Inflammatory macrophage treated with lipopolysaccharide for 1 hour (primary cell): ENCODE results near the gene PLXDC2.

Experiments used
- DNase-seq, 2 donors: peaks; one replicate each; pipeline ENCODE4 v3.0.0-alpha.2; 2020 to 2022

The PLXDC2 gene

GRCh38 chr10:19817231-19817933 lies 1.1 kb downstream of the PLXDC2 start:
- DNase-seq, result peak; percentile 42 to 66

DNA sequence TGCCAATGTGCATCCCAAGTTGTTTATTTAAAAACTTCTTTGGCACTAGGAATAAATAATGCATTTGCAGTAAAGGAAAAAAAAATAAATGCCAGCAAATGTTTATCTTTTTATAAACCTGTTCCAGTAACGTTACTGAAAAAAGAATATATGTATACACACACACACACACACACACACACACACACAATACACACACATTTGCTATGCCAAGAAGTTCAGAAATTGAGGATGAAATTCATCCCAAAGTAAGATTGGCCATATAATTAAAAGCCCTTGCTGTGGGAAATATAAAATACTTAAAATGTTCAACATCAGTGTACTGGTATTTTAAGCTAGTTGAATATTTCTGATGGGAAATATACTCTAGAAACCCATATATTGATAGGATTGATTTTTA lies 2.6 kb downstream of the PLXDC2 start:
- no peak for DNase-seq

GRCh38 chr10:19819419-19820033 lies 3.3 kb downstream of the PLXDC2 start:
- peak; percentile 78 to 94 for DNase-seq

GRCh38 chr10:19824381-19825342 lies 8.4 kb downstream of the PLXDC2 start:
- DNase-seq, result peak; percentile 79 to 90

DNA sequence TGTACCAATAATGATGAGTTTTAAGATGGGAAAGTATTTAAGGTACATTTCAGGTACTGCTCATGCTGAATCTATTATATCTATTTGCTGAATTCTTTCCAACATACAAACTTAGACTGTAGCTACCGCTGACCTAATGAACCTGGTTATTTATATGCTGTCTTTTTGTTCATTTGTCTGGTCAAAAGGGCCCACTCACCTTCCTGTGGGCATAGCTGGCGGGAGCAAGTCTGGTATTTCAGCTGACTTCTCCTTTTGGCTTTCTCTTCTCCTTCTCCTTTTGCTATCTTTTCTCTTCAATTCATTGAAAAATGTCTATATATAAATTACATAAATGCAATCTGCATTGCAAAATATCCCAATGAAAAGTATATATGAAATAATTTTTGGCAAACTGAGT lies 9.5 kb downstream of the PLXDC2 start:
- DNase-seq, result peak; percentile 46 to 47

DNA sequence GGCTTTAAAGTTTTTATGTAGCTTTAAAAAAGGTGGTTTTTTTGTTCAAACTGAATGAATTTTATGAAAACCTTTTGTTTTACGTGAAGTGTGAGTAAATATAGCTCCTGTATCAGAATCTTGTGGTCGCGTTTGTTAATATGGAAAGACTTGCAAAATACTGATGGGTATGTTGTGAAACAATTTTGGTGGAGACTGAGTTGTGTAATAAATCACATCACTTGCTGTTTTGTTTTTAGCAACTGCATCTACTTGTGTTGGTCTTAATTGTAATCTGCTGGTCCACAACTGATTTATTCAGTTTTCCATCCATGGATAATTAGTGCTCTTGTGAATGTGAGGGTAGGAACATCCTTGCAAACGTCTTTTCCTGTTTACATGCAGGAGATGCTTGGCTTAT lies 10.5 kb downstream of the PLXDC2 start:
- DNase-seq, result peak; percentile 82 to 84

DNA sequence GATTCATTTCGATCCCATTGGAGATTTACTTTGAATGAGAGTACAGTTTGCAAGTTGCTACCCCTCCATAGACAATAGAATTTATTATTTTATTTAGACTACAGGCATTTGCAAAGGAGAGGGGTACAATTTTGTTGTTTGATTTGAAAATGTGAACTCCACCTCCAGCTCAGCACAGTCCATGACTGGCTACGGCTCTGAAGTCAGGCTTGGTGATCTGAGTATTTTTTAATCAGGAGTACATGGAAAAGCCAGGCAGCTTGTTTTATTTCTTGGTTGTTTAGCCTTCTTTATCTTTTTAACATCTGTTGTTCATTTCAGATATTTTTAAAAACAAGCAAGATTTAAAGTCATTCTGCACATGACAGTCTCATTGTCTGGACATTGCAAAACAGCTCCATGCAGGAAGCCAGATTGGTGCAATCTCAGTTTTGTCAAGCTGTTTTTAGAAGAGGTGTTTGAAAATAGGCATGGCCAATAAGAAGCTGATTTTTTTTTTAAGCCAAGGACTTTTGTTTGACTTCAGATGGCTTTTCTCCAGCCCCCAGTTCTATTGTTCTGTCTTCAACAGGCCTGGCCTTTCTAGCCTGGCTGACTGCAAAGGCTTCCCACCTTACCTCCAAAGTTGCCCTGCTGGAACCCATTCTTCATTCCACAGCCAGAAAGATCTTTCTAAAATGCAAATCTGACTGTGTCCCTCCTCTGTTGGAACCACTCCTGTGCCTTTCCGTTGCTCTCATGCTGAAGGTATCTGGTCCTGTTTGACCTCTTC lies 12.2 kb downstream of the PLXDC2 start:
- peak; percentile 54 to 60 for DNase-seq

DNA sequence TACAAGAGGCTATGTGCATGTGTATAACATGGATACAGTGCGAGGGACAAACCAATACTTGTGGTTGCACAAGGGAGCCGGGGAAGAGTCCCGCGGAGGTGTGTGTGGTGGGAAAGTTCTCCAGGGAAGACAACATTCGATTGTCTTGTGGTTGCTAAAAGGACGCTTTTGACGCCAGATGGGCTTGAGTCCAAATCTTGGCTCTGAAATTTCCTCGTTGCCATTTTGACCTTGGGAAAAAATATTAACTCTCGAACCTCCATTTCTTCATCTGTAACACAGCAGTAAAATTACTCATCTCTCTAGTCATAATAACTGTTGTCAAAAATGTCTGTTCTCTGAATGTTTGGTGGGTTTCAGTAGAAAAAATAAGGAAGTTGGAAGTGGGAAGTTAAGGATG lies 16.5 kb downstream of the PLXDC2 start:
- DNase-seq, result peak; percentile 53 to 72

- peak in 1 of 2 donors; percentile 34 for DNase-seq
Observed at GRCh38 chr10:19833170-19833824, 17.1 kb downstream of the PLXDC2 start.

- no peak for DNase-seq
Observed at GRCh38 chr10:19835952-19836351, 19.7 kb downstream of the PLXDC2 start.

DNA sequence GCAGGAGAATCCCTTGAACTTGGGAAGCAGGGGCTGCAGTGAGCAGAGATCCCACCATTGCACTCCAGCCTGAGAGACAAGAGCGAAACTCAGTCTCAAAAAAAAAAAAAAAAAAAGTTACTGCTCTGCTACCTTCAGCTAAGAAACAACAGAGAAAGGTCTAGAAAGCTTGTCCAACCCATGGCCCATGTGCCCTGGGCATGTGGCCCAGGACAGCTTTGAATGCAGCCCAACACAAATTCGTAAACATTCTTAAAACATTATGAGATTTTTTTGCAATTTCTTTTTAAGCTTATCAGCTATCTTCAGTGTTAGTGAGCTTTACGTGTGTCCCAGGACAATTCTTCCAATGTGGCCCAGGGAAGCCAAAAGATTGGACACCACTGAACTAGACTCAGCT lies 22.9 kb downstream of the PLXDC2 start:
- no peak for DNase-seq

GRCh38 chr10:19839552-19839951 lies 23.3 kb downstream of the PLXDC2 start:
- DNase-seq, result no peak

DNA sequence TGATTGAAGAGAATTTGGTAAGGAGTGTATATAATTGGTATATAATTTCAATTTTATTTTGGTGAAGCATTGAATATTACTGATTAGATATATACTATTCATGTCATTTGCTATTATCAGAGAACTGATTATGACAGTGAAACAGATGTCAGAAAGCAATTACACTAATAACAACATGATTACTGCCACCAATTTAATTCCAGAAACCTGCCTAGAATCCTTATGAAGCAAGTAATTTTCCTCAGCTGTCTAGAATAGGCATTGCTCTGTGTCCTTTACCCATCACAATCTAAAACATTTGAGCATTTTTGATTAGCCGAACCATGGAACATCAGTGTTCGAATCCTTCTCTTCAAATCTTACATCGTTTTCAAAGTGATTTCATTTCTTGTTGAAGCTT lies 24.5 kb downstream of the PLXDC2 start:
- DNase-seq, result no peak

DNA sequence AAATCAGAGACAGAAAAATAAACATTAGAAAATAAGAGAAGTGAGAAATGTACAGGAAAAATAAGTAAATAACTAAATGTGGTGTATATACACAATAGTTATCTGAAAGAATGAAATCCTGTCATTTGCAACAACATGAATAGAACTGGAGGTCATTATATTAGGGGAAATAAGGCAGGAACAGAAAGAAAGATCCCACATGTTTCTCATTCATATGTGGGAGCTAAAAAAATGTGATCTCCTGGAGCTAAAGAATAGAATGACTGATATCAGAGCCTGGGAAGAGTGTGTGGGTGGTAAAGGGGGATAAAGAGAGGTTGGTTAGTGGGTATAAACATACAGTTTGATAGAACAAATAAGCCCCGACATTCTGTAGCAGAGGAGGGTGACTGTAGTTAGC lies 27.3 kb downstream of the PLXDC2 start:
- no peak for DNase-seq

DNA sequence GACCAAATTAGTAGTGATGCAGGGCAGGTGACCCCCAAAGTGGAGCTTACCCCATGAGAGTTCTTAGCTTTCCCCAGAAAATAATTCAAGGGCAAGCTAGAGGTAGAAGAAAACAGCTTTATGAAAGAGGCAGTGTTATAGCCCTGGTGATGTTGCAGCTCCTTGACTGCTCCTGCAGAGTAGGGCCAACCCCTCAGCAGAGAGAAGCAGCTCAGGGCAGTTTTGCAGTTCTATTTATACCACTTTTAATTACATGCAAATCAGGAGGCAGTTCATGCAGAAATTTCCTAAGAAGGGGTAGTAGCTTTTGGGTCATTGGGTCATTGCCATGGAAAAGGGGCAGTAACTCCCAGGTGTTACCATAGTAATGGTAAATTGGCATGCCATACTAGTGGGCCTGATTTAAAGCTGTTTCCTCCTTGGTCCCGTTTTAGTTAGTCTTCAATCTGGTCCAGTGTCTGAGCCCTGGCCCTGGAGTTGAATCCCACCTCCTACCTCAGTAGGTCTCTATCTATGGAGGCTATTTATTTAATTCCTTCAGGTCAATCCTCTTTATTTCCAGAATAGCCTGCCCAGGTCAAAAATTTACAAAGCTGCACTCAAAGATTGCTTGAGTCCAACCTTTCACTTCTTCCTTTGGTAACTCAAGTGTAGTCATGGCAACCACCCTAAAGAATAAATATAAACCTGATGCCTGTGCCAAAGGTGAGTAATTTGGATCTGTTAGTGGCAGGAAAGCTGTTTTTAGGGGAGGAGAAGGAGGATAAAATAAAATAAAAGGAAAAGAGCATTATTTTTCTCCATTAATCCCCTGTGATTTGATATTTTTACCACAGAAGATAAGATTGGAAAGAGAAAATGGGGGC lies 29.5 kb downstream of the PLXDC2 start:
- no peak for DNase-seq

- DNase-seq, result peak; percentile 53 to 57
Observed at GRCh38 chr10:19847321-19847720, 31.1 kb downstream of the PLXDC2 start.

DNA sequence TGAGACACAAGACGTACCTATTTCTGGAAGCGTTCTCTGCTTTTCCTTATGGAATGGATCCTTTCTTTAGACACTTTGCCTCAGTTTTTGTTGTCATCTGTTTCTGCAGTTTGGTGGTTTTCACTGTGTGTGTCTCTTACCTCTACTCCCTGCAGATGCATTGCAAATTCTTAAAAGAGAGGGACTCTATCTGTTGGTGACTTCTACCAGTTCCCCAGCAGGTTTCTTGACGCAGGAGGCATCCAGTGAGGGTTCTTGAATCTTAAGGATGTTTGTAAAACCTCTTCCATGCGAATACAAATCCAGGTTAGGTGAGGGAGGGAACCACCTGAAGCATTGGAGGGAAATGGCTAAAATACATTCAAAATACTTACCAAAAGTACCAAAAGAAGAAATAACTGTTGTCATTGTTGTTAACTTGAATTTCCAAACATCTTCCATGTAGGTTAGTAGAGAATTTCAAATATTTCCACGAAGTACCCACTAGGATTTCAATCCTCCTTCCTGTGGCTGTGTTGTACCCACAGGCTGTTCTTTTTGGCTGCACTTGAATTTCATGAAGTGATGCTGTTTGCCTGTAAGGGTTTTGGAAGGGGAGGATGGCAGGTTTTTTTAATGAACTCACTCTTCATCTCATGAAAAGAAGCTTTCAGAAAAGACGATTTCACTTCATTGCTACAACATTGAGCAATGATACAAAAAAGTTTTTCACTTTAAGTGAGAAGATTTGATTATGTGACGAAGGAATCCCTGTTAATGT lies 32.2 kb downstream of the PLXDC2 start:
- DNase-seq, result no peak

GRCh38 chr10:19853831-19854230 lies 37.6 kb downstream of the PLXDC2 start:
- no peak for DNase-seq

DNA sequence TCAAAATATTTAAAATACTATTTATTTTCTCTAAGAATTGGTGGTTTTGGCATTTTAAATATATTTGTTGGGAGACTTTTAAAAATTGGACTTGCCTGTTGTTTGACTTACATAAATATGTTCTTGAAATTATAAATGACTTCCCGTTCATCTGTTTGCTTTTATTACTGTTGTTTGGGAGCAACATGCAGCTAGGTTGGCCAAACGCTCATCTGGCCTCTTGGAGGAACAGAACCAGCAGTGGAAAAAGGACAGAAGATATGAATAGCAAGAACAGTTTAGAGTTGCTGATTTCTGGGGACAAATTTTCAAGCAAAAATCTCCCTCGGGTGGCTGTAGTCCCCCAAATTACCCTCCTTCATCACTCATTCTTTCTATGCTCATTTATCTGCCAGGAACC lies 41.6 kb downstream of the PLXDC2 start:
- no peak for DNase-seq

- DNase-seq, result no peak
Observed at GRCh38 chr10:19860107-19860506, 43.9 kb downstream of the PLXDC2 start.
